Measurements from ENCODE around the gene BLTP3B. TPM values are rescaled to one million over a fixed set of nuclear protein-coding genes. Genes with fewer than 3 reads are reported as not detected.

The BLTP3B gene
- total and polyA plus RNA-seq, 2 of the 13 experiments (the other 11 are each of a cell fraction or from before 2014, with no cell fraction given) = 15.6 to 24.4 TPM

GRCh38 chr12:100141998-100142850 lies 450 bp downstream of the BLTP3B start (continued):
- no peak for TF ChIP-seq DNMT1 (CRISPR knock-in tag; IDR thresholded peaks at IDR 0.05)
- TF ChIP-seq NRL (CRISPR knock-in tag; IDR thresholded peaks at IDR 0.05; ENCODE audit: borderline replicate concordance) = peak; percentile 31; the same call in 1 of the 2 replicates
- TF ChIP-seq REST (IDR thresholded peaks at IDR 0.05; ENCODE audit: borderline replicate concordance in 1 of 2, low read depth in 1 of 2, low read length in 2 of 2) = peak in 1 of 2 experiments; percentile 42; a peak in 1 of 4 replicates
- TF ChIP-seq HOXA7 (CRISPR knock-in tag; IDR thresholded peaks at IDR 0.05) = no peak
- peak; percentile 74; the same call in 1 of the 2 replicates for TF ChIP-seq CAMTA2 (CRISPR knock-in tag; IDR thresholded peaks at IDR 0.05; ENCODE audit: borderline replicate concordance)
- peak; percentile 80 for TF ChIP-seq ZFY (CRISPR knock-in tag; IDR thresholded peaks at IDR 0.05)
- TF ChIP-seq ZNF20 (CRISPR knock-in tag; IDR thresholded peaks at IDR 0.05) = no peak
- TF ChIP-seq ZFP36 (IDR thresholded peaks at IDR 0.05; ENCODE audit: borderline replicate concordance, low read depth, low read length, partially characterized antibody) = no peak
- no peak for TF ChIP-seq PHF5A (CRISPR knock-in tag; IDR thresholded peaks at IDR 0.05; ENCODE audit: low read depth, unreplicated experiment)
- peak; percentile 86 to 87 for TF ChIP-seq POLR2A (IDR thresholded peaks at IDR 0.05; ENCODE audit: insufficient read depth in 1 of 2, low read depth in 2 of 2, low read length in 2 of 2)
- TF ChIP-seq RORA (CRISPR knock-in tag; IDR thresholded peaks at IDR 0.05) = no peak
- no peak for TF ChIP-seq ZBTB8A (CRISPR knock-in tag; IDR thresholded peaks at IDR 0.05; ENCODE audit: borderline replicate concordance, low read depth)
- TF ChIP-seq KLF9 (CRISPR knock-in tag; IDR thresholded peaks at IDR 0.05; ENCODE audit: low read depth) = no peak
- peak; percentile 90 for TF ChIP-seq AGO2 (optimal IDR thresholded peaks at IDR 0.05; ENCODE audit: low read depth, low read length)
- no peak for TF ChIP-seq ZNF503 (CRISPR knock-in tag; IDR thresholded peaks at IDR 0.05)
- TF ChIP-seq TP53 (CRISPR knock-in tag; conservative IDR thresholded peaks at IDR 0.05) = no peak
- TF ChIP-seq ZHX2 (IDR thresholded peaks at IDR 0.05; ENCODE audit: low read depth) = no peak
- TF ChIP-seq ZHX2 (CRISPR knock-in tag; IDR thresholded peaks at IDR 0.05; ENCODE audit: borderline replicate concordance) = no peak

Measured in HepG2 (cell line).